ENCODE results near the gene RNF150.

DNA sequence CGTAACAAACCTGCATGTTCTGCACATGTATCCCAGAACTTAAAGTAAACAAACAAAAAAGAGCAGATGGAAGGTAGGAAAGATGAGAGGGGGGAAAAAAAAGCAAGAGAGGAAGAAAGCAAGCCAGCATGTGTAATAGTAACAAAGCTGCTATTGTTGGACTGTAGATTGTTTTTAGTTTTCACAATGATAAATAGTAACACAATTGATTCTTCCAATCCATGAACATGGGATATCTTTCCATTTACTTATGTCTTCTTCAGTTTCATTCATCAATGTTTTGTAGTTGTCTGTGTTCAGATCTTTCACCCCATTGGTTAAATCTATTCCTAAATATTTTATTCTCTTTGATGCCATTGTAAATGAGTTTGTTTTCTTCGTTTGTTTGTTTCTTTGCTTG lies 292.1 kb downstream of the RNF150 start:
- TF ChIP-seq POLR2A (IDR thresholded peaks at IDR 0.05), result no peak
- TF ChIP-seq, protein P1, sequence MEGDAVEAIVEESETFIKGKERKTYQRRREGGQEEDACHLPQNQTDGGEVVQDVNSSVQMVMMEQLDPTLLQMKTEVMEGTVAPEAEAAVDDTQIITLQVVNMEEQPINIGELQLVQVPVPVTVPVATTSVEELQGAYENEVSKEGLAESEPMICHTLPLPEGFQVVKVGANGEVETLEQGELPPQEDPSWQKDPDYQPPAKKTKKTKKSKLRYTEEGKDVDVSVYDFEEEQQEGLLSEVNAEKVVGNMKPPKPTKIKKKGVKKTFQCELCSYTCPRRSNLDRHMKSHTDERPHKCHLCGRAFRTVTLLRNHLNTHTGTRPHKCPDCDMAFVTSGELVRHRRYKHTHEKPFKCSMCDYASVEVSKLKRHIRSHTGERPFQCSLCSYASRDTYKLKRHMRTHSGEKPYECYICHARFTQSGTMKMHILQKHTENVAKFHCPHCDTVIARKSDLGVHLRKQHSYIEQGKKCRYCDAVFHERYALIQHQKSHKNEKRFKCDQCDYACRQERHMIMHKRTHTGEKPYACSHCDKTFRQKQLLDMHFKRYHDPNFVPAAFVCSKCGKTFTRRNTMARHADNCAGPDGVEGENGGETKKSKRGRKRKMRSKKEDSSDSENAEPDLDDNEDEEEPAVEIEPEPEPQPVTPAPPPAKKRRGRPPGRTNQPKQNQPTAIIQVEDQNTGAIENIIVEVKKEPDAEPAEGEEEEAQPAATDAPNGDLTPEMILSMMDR (IDR thresholded peaks at IDR 0.05), result no peak
- TF ChIP-seq EP300 (IDR thresholded peaks at IDR 0.05), result no peak
